DMS 273 treated with DMSO at 0.1 percent for 48 hours (cell line): Measurements from ENCODE around the gene NEDD9.

Experiments
- DNase-seq: peaks from one replicate; lab custom pipeline; 2025; lab: John Stamatoyannopoulos, UW

Gene NEDD9

DNA sequence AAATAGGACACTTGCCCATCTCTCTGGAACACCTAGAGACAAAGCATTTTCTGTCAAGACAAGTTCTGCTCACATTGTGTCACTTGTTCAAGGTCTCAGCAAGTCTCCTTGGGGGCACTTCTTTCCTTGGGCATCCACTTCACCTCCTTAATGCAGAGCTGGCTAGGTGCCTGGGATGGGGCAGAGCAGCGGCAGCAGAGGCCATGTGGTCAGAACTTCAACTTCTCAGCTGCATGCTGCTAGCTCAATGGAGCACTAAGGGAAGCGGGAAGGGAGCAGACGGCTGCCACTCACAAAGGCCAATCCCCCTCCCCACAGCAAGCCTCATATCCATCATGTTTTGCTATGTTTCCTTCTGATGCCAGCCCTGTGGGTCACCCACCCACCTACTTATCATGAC, 31.5 kb downstream of the NEDD9 start:
- no peak for DNase-seq

DNA sequence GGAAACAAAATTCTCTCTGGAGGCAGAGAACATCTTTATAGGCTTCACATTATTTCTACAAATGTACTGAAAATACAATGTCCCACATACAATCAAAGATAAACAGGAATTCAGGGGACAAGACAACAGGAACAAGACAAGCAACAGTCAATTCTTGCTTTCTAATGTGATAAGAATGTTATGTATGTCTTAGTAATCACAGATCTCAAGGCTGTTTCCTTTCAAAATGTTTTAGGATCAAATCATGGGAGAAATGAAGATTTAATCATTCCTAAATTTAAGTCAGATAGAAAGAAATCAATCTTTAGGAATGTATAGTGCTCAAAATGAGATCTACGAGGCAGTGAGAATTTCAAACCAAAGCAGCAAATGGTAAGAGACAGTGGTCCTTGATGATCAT, 32.1 kb downstream of the NEDD9 start:
- DNase-seq = no peak

DNA sequence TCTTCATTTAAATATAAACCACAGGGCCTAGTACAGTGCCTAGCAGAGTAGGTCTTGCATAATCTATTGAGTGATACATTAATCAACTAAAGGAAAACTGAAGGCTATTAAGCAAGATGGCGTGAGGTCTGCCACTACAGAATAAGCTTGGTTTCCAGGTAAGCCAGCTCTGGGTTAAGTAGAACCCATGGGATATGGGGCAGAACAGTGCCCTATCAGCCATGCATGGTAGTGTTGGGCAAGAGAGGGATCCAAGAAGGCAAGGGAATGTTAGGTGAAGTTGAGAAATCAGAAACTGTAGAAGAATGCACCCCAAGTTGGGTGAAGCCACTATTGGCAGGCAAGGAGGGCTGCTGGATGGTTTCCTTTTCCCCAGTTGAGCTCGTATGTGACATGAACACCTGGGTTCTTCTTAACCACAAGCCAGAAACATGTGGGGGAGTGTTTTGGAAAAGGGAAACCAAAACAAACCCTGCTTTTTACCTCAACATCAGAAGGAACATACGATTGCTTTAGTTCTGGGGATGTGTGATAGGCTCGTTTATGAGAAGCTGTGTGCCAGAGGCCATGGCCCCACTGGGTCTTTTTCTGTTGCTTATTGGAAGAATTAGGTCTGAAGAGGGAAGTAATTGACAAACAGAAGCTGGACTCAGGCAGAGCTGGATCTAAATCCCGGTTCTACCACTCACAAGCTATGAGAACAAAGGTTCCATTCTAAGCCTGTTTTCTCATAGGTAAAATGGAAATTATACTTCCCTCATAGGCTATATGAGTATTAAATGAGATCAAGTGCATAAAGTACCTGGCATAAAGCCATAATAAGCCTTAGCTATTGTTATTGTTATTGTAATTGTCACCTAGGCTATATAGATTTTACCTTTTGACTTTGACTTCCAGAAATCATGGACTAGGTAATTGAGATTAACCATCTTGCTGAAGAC, 33.5 kb downstream of the NEDD9 start:
- DNase-seq = no peak

- DNase-seq = no peak
Measured at GRCh38 chr6:11197850-11198249, 34.6 kb downstream of the NEDD9 start.

GRCh38 chr6:11197175-11197536, 35.3 kb downstream of the NEDD9 start:
- DNase-seq = no peak

DNA sequence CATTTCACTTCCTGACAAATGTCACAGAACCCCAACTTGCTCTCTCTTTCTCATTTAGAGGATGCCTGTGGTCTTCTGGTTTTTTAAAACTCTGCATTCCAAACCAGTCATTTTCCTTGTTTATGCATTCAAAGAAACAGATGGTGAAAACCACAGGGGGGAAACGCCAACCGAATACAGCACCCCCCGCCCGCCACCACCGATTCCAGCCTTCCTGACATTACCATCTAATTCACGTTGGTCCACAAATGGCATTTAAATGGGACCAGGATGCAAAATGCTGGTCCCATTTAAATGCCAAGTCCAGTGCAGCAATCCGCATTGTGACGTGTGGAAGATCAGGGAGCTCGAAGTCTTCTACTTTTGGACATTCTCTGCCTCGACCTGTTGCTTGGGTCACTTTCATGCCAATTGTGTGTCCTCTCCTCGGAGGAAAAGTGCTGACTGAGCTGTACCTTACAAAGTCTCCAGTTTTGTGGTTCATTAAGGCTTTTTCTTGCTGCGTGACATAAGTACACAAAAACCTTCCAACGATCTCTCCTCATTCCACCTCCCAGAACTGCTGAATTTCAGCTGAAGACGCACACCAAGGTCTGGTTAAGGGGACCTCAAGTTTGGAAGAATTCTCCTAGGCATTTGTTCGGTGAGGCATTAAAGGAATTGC, 35.8 kb downstream of the NEDD9 start:
- DNase-seq = peak; percentile 37

DNA sequence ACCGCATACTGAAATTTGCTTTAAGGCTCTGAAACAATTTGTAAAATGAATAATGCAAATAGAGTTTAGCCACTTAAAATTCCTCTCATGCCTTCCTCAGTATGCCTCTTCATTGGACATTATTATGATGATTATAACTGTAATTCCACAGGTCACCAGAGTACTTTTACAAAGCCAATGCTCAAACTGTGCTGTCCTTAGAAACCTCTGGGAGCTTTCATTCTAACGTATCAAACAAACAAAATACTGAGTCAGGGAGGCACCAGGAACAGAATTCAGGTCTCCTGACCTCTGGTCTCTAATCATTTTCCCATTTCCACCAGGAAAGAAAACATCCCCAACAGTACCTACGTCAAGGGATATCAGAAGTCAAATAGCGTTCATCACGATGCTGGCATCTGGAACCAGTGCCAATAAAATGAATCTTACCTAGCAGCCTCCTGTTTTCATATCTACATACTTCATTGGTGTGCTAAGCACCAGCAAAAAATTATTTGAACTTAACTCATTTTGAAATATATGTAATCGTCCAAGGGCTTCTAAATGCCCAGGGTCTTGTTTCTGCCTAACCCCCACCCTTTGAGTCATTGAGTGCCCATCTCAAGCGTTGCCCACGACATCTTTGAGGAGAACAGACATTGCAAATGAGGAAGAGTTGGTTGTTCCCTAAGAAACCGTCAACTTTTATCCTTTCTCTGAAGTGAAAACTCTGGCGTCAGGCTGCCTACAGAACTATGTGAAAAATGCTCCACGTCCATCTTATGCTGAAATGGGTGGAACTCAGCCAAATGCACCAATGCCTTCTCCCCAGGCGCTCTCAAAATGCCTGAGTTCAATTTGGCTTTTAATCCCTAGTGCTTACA, 37.9 kb downstream of the NEDD9 start:
- DNase-seq = no peak

DNA sequence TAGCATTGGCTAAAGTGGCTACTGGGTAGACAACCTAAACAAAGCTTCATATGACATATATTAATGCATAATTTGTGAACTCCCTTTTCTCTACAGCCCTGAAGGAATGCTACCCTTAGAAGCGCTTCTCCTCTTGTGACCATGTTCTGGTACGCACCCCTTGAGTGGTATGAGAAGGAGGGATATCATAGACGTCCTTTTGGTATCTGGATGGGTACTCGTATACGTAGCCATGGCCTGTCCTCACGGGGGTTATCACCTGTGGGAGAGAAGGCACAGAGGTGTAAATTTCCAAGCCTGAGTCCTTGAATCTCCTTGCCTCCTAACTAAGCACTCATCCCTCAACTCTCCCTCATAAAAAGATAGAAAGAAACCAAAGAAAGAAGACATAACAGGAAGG, 39.0 kb downstream of the NEDD9 start:
- no peak for DNase-seq

DNA sequence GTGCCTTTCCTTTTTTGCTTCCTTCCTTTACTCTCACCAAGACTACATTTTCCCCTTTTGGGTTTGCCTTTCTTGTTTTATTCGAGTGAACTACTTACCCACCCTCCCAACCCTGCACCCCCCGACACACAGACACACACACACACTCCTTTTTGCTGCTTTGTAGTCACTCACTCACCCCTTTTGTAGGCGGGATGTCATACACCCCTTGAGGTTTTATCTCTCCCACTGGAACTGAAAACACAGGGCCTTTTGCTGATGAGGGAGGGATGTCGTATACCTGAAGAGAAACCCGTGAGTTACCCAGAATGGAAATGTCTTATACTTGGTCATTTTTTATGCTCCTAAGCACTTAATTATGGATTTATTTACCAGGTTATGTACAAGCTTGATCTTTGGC, 40.3 kb downstream of the NEDD9 start:
- no peak for DNase-seq

GRCh38 chr6:11190625-11191245, 41.7 kb downstream of the NEDD9 start:
- DNase-seq = no peak

DNA sequence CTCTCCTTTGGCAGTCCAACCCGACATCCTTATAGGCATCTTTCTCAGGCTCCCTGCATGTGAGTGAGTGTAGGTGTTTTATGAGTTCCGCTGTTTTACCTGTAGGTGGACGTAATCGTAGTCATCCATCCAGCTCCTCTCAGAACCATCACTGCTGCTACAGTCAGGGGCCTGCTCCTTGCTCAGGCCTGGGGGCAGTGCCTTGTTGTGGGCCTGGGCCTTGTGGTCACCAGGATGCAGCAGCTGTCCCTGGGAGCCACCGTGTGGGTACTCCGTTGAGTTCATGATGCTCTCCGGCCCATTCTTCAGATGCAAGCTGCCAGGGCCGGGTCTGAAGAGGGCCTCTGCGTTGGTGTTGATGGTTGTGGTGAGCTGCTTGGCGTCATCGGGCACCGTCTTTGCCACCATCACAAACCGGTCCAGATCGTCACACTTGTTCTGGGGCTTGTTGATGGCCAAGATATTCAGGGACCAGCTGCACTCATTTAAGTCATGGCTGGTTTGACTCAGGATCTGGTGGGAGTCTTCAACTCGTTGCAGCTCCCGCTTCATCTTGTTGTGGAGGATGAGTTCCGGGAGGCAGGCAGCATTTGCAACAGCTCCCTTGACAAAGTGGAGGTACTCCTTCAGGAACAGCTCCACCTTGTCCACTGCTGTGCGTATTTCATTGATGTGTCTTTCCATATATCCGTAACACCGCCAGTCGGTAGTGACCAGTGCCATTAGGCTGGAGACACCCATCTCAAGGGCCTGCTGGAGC, 42.4 kb downstream of the NEDD9 start:
- DNase-seq = no peak

DNA sequence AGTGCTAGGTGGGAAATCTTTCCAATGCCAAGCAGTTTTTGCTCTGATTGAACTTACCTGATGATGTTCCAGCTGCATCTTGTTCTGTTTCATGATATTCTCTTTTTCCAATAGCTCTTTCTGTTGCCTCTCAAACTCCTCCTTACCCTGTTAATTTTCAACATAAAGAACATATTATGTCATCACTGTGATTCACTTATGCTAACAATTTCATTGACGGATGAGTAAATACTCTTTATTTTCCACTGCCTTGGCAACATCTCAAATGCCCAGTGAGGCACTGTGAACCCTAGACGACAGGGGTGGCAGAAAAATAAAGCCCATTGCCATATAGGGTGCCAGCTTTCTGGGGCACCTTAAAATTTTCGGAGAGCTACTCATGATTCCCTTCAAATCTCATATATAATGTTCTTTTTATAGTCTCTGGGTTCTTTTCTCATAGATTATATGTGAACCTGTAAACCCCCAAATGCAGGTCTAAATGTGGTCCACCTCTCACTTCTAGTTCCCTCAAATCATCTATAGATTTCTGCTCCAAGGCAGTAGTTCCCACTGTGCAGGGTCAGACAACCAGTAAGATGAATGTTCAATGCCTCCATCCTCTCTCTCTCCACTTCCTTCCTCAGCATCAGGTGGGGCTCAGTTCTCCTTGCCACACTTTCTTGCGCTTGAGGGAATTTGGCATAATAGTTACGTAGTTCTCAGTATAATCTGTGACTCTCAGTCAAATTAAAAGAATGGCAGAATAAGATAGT, 44.1 kb downstream of the NEDD9 start:
- no peak for DNase-seq

- DNase-seq = no peak
Measured at GRCh38 chr6:11187301-11187700, 45.2 kb downstream of the NEDD9 start.

- DNase-seq = no peak
Measured at GRCh38 chr6:11185204-11185842, 47.1 kb downstream of the NEDD9 start.

DNA sequence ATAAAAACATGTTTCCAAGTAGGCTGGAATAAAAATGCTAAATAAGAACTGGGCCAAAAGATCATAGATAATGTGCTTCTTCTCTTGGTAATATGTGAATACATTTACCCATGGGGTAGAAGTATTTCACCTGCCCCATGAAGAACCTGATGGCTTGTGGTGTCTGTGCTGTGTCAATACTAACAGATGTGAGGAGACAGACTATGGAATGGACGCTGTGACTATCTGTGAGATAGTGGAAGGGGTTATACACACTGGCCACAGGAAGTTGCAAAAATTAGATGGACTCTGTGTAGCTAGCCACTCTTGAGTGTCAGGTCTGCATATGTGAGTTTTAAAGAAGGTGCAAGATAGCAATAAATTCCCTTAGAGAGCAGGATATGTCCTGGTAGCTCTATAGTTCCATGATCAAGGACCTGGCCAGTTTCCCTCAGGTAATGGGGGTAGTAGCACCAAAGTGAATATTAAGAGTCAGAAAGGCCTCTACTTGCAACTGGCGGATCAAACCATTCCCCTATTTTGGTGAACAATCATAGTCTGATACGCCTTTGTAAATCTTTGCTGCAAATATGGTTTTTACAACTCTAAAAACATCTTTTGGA, 48.6 kb downstream of the NEDD9 start:
- DNase-seq = no peak

DNA sequence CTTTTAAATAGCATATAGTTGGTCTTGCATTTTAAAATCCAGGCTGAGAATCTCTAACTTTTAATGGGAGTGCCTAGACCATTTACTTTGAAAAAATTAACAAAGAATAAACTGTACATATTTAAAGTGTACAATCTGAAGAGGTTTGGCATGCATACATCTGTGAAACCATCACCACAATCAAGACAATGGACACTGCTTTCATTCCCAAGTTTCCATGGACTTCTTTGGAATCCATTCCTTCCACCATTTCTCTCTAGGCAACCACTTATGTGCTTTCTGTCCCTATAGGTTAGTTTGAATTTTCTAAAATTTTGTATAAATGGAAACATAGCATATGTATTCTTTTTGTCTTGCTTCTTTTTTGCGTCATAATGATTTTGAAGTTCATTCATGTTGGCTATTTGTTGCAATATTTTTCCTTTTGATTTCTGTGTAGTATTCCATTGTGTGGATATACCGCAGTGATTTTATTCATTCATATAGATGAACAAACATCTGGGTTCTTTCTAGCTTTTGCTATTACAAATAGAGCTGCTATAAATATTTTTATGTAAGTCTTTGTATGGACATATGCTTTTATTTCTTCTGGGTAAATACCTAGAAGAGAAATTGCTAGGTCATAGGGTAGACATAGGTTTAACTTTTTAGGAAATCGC, 50.9 kb downstream of the NEDD9 start:
- DNase-seq = no peak

GRCh38 chr6:11179419-11180202, 52.9 kb downstream of the NEDD9 start:
- no peak for DNase-seq

DNA sequence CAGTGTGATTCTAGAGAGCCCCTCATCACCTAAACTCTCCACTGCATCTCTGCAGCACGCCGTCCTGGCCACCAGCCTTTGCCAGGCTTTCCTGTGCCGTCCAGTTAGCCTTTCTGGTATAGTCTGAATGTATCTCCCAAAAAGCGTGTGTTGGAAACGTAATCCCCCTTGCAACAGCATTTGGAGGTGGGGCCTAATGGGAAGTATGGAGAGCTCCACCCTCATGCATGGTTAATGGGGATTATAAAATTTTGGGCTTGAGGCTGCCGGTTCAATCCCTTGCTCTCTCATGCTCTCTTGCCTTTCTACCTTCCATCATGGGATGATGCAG, 53.4 kb downstream of the NEDD9 start:
- DNase-seq = no peak
